ENCODE data around the gene PCDHA5.
A peak's percentile ranks its signal among the peaks of the same experiment; 100 is the strongest.
"Not testable (repeated sequence)": the region's sequence is repeated elsewhere in the genome, so short reads cannot be mapped to it uniquely, and the experiment has no call there.

The PCDHA5 gene

DNA sequence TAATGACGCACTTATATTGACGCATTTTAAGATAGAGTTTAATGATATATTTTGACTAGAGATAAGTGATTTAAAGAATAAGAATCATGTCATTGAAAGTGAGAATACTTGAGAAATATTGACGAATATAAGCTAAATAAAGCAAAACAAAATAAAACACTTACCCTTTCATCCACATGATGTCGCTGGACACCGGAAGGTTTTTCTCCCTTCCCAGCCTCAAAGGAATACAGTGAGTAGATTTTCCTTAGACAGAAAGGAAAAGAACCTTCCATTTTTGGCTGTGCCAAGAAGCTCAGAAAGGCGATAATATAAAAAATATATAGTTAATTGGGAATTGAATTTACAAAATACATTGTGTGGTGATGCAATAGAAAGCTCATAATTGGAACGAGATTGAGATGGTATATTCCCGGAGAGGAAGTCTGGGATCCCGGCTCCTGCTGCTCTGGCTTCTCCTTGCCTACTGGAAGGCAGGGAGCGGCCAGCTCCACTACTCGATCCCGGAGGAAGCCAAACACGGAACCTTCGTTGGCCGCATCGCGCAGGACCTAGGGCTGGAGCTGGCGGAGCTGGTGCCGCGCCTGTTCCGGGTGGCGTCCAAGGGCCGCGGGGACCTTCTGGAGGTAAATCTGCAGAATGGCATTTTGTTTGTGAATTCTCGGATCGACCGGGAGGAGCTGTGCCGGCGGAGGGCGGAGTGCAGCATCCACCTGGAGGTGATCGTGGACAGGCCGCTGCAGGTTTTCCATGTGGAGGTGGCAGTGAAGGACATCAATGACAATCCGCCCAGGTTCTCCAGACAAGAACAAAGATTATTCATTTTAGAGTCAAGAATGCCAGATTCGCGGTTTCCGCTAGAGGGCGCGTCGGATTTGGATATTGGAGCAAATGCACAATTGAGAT, at the start of gene PCDHA5:
TSS of gene PCDHA5 (plus strand) at position 239 of the 906 bp plus-strand sequence.
- FAIRE-seq (no peak), DNase-seq (ENCODE audit: insufficient read length, low spot score) (no peak)
- TF ChIP-seq POLR2A (IDR thresholded peaks at IDR 0.05; ENCODE audit: low read depth, low read length), result no peak

DNA sequence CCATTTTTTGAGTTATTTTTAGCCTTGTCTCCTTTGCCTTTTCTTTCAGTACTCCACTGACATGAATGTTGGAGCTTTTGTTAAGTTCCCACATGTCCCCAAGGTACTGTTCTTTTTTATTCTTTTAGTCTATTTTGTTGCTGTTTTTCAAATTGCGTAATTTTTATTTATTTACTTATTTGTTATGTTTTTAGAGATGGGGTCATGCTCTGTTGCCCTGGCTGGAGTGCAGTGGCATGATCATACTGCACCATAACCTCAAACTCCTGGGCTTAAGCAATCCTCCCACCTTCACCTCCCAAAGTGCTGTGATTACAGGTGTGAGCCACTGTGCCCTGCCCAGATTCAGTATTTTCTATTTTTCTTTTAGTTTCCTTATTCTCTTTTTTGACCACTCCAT, 40.9 kb upstream of the PCDHA5 start:
- DNase-seq (ENCODE audit: insufficient read length, low spot score) (no peak), FAIRE-seq (no peak)
- no peak for TF ChIP-seq POLR2A (IDR thresholded peaks at IDR 0.05; ENCODE audit: low read depth, low read length)

- FAIRE-seq (peak; percentile 15), DNase-seq (ENCODE audit: insufficient read length, low spot score) (no peak)
- no peak for TF ChIP-seq POLR2A (IDR thresholded peaks at IDR 0.05; ENCODE audit: low read depth, low read length)
Measured at GRCh38 chr5:140785905-140786686, 35.3 kb upstream of the PCDHA5 start, which contains the start of gene PCDHA1. TSS of gene PCDHA1 (plus strand) at chr5:140786140.

GRCh38 chr5:140787422-140787821, 34.0 kb upstream of the PCDHA5 start:
- FAIRE-seq; DNase-seq (ENCODE audit: insufficient read length, low spot score): not testable (repeated sequence)

DNA sequence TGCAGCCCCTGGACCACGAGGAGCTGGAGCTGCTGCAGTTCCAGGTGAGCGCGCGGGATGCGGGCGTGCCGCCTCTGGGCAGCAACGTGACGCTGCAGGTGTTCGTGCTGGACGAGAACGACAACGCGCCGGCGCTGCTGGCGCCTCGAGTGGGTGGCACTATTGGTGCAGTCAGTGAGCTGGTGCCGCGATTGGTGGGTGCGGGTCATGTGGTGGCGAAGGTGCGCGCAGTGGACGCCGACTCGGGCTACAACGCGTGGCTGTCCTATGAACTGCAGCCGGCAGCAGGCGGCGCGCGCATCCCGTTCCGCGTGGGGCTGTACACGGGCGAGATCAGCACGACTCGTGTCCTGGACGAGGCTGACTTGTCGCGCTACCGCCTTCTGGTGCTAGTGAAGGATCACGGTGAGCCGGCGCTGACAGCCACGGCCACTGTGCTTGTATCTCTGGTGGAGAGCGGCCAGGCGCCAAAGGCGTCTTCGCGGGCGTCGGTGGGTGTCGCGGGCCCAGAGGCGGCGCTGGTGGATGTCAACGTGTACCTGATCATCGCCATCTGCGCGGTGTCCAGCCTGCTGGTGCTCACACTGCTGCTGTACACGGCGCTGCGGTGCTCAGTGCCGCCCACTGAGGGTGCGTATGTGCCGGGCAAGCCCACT, 33.4 kb upstream of the PCDHA5 start:
- not testable (repeated sequence) for FAIRE-seq; DNase-seq (ENCODE audit: insufficient read length, low spot score)

DNA sequence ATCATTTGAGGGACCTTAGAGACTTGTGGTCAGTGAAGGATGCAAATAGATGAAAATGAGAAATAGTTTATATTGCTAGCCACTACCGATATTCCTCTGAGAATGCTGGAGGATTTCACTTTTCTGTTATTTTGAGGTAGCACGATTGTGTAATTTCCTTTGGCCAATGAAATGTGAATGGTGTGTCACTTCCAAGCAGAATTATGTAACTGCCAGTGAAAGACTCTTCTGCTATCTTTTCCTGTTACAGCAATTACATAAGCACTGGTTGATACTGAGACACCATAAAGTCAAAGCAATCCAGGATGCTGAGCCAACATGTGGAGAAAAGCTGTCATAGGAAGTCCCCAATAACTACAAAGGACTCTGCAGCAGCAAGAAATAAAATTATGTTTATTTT, 30.3 kb upstream of the PCDHA5 start:
- no peak for FAIRE-seq
- DNase-seq (ENCODE audit: insufficient read length, low spot score), result no peak
- no peak for TF ChIP-seq POLR2A (IDR thresholded peaks at IDR 0.05; ENCODE audit: low read depth, low read length)

DNA sequence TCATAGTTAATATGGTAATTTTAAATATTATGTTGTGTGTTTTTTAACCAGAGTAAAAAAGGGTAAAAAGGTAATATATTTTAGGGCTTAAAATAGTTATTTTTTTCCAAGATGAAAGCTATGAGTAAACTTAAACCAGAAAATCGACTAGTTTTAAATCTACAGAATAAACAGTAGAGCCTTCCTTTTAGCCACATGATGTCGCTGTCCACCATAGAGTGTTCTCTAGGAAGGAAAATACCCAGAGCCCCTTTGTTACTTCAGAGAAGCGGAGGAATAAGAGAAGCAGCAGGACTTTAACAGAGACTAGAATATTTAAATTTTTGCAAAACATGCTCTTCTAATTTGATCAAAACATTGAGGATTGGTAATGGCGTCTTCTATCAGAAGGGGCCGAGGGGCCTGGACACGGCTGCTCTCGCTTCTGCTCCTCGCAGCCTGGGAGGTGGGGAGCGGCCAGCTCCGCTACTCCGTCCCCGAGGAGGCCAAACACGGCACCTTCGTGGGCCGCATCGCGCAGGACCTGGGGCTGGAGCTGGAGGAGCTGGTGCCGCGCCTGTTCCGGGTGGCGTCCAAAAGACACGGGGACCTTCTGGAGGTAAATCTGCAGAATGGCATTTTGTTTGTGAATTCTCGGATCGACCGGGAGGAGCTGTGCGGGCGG, 26.7 kb upstream of the PCDHA5 start, which contains the start of gene PCDHA2:
TSS of gene PCDHA2 (plus strand) at position 258 of the 664 bp plus-strand sequence.
- FAIRE-seq (no peak), DNase-seq (ENCODE audit: insufficient read length, low spot score) (no peak)
- TF ChIP-seq POLR2A (IDR thresholded peaks at IDR 0.05; ENCODE audit: low read depth, low read length), result no peak

- TF ChIP-seq POLR2A (IDR thresholded peaks at IDR 0.05; ENCODE audit: low read depth, low read length), result no peak
- peak; percentile 15 for FAIRE-seq
- peak; percentile 54 for DNase-seq (ENCODE audit: insufficient read length, low spot score)
Measured at GRCh38 chr5:140795259-140795641, 26.2 kb upstream of the PCDHA5 start.

- not testable (repeated sequence) for FAIRE-seq; DNase-seq (ENCODE audit: insufficient read length, low spot score)
Measured at GRCh38 chr5:140796072-140796717, 25.2 kb upstream of the PCDHA5 start.

DNA sequence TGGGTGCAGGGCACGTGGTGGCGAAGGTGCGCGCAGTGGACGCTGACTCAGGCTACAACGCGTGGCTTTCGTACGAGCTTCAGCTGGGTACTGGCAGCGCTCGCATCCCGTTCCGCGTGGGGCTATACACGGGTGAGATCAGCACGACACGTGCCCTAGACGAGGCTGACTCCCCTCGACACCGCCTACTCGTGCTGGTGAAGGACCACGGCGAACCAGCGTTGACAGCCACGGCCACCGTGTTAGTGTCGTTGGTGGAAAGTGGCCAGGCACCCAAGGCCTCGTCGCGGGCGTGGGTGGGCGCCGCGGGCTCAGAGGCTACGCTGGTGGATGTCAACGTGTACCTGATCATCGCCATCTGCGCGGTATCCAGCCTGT, 24.7 kb upstream of the PCDHA5 start:
- TF ChIP-seq POLR2A (IDR thresholded peaks at IDR 0.05; ENCODE audit: low read depth, low read length), result no peak
- FAIRE-seq (no peak), DNase-seq (ENCODE audit: insufficient read length, low spot score) (no peak)

GRCh38 chr5:140800816-140801493, 20.5 kb upstream of the PCDHA5 start, which contains the start of gene PCDHA3:
TSS of gene PCDHA3 (plus strand) at chr5:140801057.
- no peak for TF ChIP-seq POLR2A (IDR thresholded peaks at IDR 0.05; ENCODE audit: low read depth, low read length)
- no peak for DNase-seq (ENCODE audit: insufficient read length, low spot score)
- FAIRE-seq, result no peak

GRCh38 chr5:140801494-140801841, 19.9 kb upstream of the PCDHA5 start:
- FAIRE-seq (no peak), DNase-seq (ENCODE audit: insufficient read length, low spot score) (no peak)
- TF ChIP-seq POLR2A (IDR thresholded peaks at IDR 0.05; ENCODE audit: low read depth, low read length), result no peak

DNA sequence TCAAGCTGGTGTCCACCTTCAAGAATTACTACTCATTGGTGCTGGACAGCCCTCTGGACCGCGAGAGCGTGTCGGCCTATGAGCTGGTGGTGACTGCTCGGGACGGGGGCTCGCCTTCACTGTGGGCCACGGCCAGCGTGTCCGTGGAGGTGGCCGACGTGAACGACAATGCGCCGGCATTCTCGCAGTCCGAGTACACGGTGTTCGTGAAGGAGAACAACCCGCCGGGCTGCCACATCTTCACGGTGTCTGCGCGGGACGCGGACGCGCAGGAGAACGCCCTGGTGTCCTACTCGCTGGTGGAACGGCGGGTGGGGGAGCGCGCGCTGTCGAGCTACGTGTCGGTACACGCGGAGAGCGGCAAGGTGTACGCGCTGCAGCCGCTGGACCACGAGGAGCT, 19.0 kb upstream of the PCDHA5 start:
- DNase-seq (ENCODE audit: insufficient read length, low spot score); FAIRE-seq: not testable (repeated sequence)

Data from H54 (cell line).